Stimulated activated naive B cell treated with anti-CD40 and anti-IgM and Interleukin-4, amounts not matched to agents 10 μg/mL and 1 μg/mL and 100 μg/mL, for 72 hours (primary cell): ENCODE data around the gene GNAI1.

Experiments used
- ATAC-seq, 2 donors: fragments of 150-1000 bp; cut with Tn5 transposase; replicated peaks; 2 replicates each; pipeline ENCODE4 v1.10.0; 2021; ENCODE audit warnings: moderate library complexity in 1 of 2
- DNase-seq: peaks from one replicate; pipeline ENCODE4 v3.0.0; 2021
- H3K27ac Mint-ChIP-seq: one replicate; pipeline ENCODE4 v1.8.0; 2022; ENCODE audit warnings: mild to moderate bottlenecking, mixed read lengths
- H3K27me3 Mint-ChIP-seq, 2 donors: one replicate each; pipeline ENCODE4 v1.8.0; 2022; ENCODE audit warnings: mixed read lengths in 2 of 2
- H3K36me3 Mint-ChIP-seq, 2 donors: one replicate each; pipeline ENCODE4 v1.8.0; 2022; ENCODE audit warnings: mixed read lengths in 2 of 2, mild to moderate bottlenecking in 1 of 2
- H3K4me1 Mint-ChIP-seq, 2 donors: one replicate each; pipeline ENCODE4 v1.8.0; 2022; ENCODE audit warnings: mixed read lengths in 2 of 2, mild to moderate bottlenecking in 1 of 2
- H3K4me3 Mint-ChIP-seq, 2 donors: one replicate each; pipeline ENCODE4 v1.8.0; 2022; ENCODE audit warnings: mild to moderate bottlenecking in 2 of 2, mixed read lengths in 2 of 2, moderate library complexity in 1 of 2
- H3K9me3 Mint-ChIP-seq, 2 donors: one replicate each; pipeline ENCODE4 v1.8.0; 2022; ENCODE audit warnings: mixed read lengths in 2 of 2, mild to moderate bottlenecking in 1 of 2

Gene GNAI1

DNA sequence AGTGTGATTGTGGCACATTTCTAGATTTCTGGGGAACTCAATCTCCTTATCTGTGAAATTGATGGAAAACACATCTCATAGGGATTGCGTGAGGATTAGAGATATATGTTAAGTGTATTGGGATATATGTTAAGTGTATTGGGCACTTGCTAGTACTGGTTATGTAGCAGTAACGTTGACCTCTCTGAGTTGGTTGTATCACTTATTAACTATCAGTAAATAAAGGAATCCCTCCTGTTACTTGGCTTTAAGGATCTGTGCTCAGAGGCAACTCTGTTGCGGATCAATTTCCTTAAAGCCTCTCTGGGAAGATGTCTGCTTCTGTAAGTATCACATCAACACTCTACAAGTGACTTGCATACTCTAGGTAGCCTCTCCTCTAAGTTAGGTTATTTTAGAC, 25.2 kb downstream of the GNAI1 start:
- Mint-ChIP-seq H3K36me3 (no peaks in the 10 kb centered on the region), H3K9me3 (peaks cover 0 to 5% of the 10 kb centered on the region in 2 donors), H3K4me3 (no peak overlapping the region), H3K4me1 (peaks cover 0 to 6% of the 10 kb centered on the region in 2 donors), H3K27ac (no peak overlapping the region), H3K27me3 (no peaks in the 10 kb centered on the region)
- no peak for DNase-seq
- no peak for ATAC-seq

DNA sequence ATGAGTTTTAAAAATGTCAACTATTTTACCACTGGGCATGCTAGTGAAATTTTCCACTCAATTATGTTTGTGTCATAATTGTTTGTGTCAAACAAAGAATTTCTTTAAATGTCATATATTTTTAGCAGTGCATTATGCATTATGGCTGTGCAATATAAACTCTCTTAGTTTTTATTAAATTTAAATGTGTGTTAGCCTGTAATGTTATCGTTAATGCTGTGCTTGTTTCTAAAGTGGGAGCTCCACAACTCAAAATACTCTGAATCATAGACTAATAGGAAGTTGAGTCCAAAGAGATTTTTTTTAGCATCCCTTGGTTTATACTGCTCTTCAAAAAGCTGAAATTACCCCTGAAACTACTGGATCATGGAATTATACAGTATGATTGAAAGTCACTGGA, 26.8 kb downstream of the GNAI1 start:
- Mint-ChIP-seq H3K27ac (no peak overlapping the region), H3K9me3 (peaks cover 0 to 5% of the 10 kb centered on the region in 2 donors), H3K4me1 (peaks cover 0 to 6% of the 10 kb centered on the region in 2 donors), H3K27me3 (no peaks in the 10 kb centered on the region), H3K4me3 (no peak overlapping the region), H3K36me3 (no peaks in the 10 kb centered on the region)
- ATAC-seq: no peak
- no peak for DNase-seq

GRCh38 chr7:80165177-80165576, 30.5 kb downstream of the GNAI1 start:
- Mint-ChIP-seq H3K27me3 (no peaks in the 10 kb centered on the region), H3K4me1 (peaks cover 0 to 11% of the 10 kb centered on the region in 2 donors), H3K9me3 (no peaks in the 10 kb centered on the region), H3K36me3 (no peaks in the 10 kb centered on the region), H3K4me3 (no peak overlapping the region), H3K27ac (no peak overlapping the region)
- DNase-seq: no peak
- no peak for ATAC-seq

- no peaks in the 10 kb centered on the region for H3K36me3 Mint-ChIP-seq
- no peak for DNase-seq
- H3K27me3 Mint-ChIP-seq: no peaks in the 10 kb centered on the region
These were observed 35.8 kb downstream of the GNAI1 start for GRCh38 chr7:80170445-80170844.

GRCh38 chr7:80172387-80172786, 37.8 kb downstream of the GNAI1 start:
- no peaks in the 10 kb centered on the region for H3K36me3 Mint-ChIP-seq
- no peak for DNase-seq
- H3K9me3 Mint-ChIP-seq: peaks cover 5 to 11% of the 10 kb centered on the region in 2 donors
- ATAC-seq: no peak
- no peaks in the 10 kb centered on the region for H3K27me3 Mint-ChIP-seq
- no peak overlapping the region for H3K4me3 Mint-ChIP-seq
- H3K27ac Mint-ChIP-seq: no peak overlapping the region
- peaks cover 8 to 20% of the 10 kb centered on the region in 2 donors for H3K4me1 Mint-ChIP-seq

More at GRCh38 chr7:80170445-80170844, 35.8 kb downstream of the GNAI1 start:
- peaks cover 5 to 12% of the 10 kb centered on the region in 2 donors for H3K4me1 Mint-ChIP-seq
- ATAC-seq: peak; percentile 66 to 75
- peaks cover 5 to 11% of the 10 kb centered on the region in 2 donors for H3K9me3 Mint-ChIP-seq
- no peak overlapping the region for H3K27ac Mint-ChIP-seq
- no peak overlapping the region for H3K4me3 Mint-ChIP-seq

GRCh38 chr7:80175744-80176143, 41.1 kb downstream of the GNAI1 start:
- ATAC-seq (peak; percentile 72 to 83), DNase-seq (no peak)
- H3K36me3 Mint-ChIP-seq: no peaks in the 10 kb centered on the region
- H3K27me3 Mint-ChIP-seq: no peaks in the 10 kb centered on the region
- peaks cover 3 to 8% of the 10 kb centered on the region in 2 donors for H3K4me1 Mint-ChIP-seq
- peaks cover 0 to 8% of the 10 kb centered on the region in 2 donors for H3K9me3 Mint-ChIP-seq
- H3K4me3 Mint-ChIP-seq: no peak overlapping the region
- H3K27ac Mint-ChIP-seq: no peak overlapping the region

DNA sequence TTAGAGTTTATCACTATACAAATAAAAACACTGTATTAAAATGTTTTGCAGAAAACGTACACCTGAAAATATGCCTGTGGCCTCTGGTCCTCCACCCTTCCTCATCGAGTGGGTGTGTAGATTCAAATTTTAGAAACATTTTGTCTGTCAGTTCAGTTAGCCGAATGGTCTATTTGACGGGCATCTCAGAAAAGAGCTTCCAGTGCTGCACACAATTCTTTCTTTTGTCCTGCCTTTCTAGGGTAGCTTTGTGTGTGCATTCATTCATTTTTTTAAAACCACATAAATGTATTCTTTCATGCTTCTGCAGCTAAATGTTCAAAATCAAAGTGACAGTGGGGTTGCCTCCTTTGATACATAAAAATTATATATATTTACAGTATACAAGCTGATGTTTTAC, 46.8 kb downstream of the GNAI1 start:
- DNase-seq (no peak), ATAC-seq (no peak)
- no peak overlapping the region for H3K4me3 Mint-ChIP-seq
- H3K27me3 Mint-ChIP-seq: no peaks in the 10 kb centered on the region
- no peaks in the 10 kb centered on the region for H3K9me3 Mint-ChIP-seq
- no peaks in the 10 kb centered on the region for H3K4me1 Mint-ChIP-seq
- no peaks in the 10 kb centered on the region for H3K36me3 Mint-ChIP-seq
- no peak overlapping the region for H3K27ac Mint-ChIP-seq

DNA sequence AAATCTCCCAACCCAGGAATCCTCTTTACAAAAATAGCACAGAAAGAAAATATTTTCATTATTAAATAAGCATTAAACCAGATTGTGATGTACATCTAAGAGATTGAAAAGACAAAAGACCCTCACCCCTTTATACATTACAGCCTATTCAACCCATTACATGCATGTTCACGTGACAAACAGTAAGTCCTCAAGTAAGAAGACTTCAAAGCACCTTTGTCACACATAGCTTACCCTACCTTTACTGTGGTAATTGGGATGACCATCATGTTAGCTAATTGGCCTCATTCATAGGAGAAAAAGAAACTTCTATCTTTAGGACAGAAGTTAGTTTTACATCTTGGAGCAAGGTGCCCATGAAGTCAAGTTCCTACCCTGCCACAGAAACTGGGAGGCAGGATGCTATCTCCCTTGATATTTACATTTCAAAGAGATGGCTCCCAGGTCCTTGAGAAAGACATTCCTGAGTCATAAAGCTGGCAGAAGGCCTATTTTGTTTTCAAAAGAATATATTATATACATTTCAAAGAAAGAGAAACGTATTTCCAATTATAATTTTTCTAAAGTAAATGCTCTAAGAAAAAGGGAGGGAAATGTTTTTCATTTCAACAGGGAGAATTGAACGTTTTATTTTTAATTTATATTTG, 48.1 kb downstream of the GNAI1 start:
- no peak for ATAC-seq
- DNase-seq: no peak
- H3K36me3 Mint-ChIP-seq: no peaks in the 10 kb centered on the region
- no peaks in the 10 kb centered on the region for H3K4me1 Mint-ChIP-seq
- no peak overlapping the region for H3K4me3 Mint-ChIP-seq
- no peak overlapping the region for H3K27ac Mint-ChIP-seq
- no peaks in the 10 kb centered on the region for H3K27me3 Mint-ChIP-seq
- H3K9me3 Mint-ChIP-seq: no peaks in the 10 kb centered on the region

- Mint-ChIP-seq H3K36me3 (no peaks in the 10 kb centered on the region), H3K27ac (no peak overlapping the region), H3K4me1 (no peaks in the 10 kb centered on the region), H3K9me3 (no peaks in the 10 kb centered on the region), H3K27me3 (no peaks in the 10 kb centered on the region), H3K4me3 (no peak overlapping the region)
- DNase-seq (no peak), ATAC-seq (no peak)
These were observed 48.7 kb downstream of the GNAI1 start for GRCh38 chr7:80183351-80183750.

DNA sequence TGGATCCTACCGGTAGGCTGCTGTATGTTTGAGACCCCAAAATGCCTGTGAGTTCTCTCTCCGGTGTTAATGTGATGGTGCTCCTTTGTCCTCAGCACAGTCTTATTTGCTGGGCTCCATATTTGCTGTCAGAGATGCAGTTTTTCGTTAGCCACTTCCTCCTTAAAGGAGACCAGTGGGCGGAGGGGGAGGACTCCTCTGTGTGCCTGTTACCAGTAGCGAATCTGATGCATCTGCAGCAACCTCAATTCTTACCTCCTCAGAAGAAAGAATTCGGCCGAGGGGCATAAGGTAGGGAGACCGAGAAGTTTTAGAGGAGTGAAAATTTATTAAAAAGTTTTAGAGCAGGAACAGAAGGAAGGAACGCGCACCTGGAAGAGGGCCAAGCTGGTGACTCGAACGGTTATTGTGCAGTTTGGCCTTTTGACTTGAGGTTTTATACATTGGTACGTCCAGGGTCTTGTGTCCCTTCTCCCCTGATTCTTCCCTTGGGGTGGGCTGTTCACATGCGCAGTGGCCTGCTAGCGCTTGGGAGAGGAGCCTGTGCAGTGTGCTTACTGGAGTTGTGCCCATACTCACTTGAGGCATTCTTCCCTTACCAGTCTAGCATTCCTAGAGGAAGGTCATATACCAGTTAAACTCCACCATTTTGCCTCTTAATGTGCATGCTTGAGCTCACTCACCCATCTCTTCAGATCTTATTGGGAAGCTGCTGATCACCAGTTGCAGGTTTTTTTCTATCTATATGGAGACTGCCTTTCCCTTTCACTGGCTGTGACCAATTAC, 49.5 kb downstream of the GNAI1 start:
- no peaks in the 10 kb centered on the region for H3K27me3 Mint-ChIP-seq
- no peak overlapping the region for H3K27ac Mint-ChIP-seq
- H3K36me3 Mint-ChIP-seq: no peaks in the 10 kb centered on the region
- ATAC-seq (no peak), DNase-seq (no peak)
- H3K9me3 Mint-ChIP-seq: no peaks in the 10 kb centered on the region
- H3K4me1 Mint-ChIP-seq: no peaks in the 10 kb centered on the region
- no peak overlapping the region for H3K4me3 Mint-ChIP-seq

- ATAC-seq: no peak
- Mint-ChIP-seq H3K36me3 (no peaks in the 10 kb centered on the region), H3K27ac (no peak overlapping the region), H3K4me3 (no peak overlapping the region), H3K4me1 (no peaks in the 10 kb centered on the region), H3K9me3 (no peaks in the 10 kb centered on the region), H3K27me3 (no peaks in the 10 kb centered on the region)
- DNase-seq: no peak
These were observed 50.1 kb downstream of the GNAI1 start for GRCh38 chr7:80184693-80185092.

DNA sequence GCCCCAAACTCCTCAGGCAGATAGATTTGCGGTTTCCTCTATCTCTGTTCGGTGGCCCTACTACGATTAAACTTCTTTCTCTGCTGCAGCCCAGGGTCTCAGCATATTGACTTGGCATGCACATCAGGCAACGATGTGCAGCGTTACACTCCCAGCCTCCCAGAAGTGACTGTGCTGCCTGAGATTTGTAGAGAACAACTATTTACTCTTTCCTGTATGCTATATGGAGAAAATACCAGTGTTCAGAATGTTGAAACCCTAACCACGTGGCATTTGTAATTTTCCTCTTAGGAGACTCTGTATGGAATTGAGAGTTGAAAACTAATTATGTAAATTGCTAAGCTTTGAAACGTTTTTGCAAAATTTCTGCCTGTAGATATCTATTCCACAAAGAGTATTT, 50.9 kb downstream of the GNAI1 start:
- Mint-ChIP-seq H3K4me3 (no peak overlapping the region), H3K4me1 (no peaks in the 10 kb centered on the region), H3K27ac (no peak overlapping the region), H3K36me3 (no peaks in the 10 kb centered on the region), H3K27me3 (no peaks in the 10 kb centered on the region), H3K9me3 (no peaks in the 10 kb centered on the region)
- no peak for DNase-seq
- ATAC-seq: no peak

- ATAC-seq (no peak), DNase-seq (no peak)
- Mint-ChIP-seq H3K27ac (no peak overlapping the region), H3K4me1 (peaks cover 0 to 4% of the 10 kb centered on the region in 2 donors), H3K9me3 (no peaks in the 10 kb centered on the region), H3K36me3 (no peaks in the 10 kb centered on the region), H3K27me3 (no peaks in the 10 kb centered on the region), H3K4me3 (no peak overlapping the region)
These were observed 52.1 kb downstream of the GNAI1 start for GRCh38 chr7:80186721-80187120.

- H3K36me3 Mint-ChIP-seq: no peaks in the 10 kb centered on the region
- no peak overlapping the region for H3K27ac Mint-ChIP-seq
- DNase-seq (no peak), ATAC-seq (no peak)
- H3K9me3 Mint-ChIP-seq: no peaks in the 10 kb centered on the region
- H3K4me1 Mint-ChIP-seq: peaks cover 0 to 4% of the 10 kb centered on the region in 2 donors
- H3K27me3 Mint-ChIP-seq: no peaks in the 10 kb centered on the region
- no peak overlapping the region for H3K4me3 Mint-ChIP-seq
These were observed 52.6 kb downstream of the GNAI1 start for GRCh38 chr7:80187279-80187678.

DNA sequence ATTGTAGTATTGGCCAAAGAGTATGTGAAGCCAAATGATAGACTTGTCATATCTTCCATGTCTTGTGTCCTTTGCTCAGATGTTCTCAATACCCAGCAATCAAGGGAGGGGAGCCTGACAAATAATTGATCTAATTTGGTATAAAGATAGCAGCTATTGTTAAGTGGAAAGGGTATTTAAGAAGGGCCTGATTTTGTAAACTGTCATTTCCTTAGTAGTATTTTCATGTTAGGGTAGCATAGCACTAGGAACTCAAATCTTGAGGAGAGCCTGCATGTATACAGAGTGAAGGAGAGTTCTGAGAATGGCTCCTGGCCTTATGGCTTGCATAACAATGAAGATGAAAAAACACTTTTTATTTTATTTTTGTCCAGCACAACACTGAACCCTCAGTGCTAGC, 53.1 kb downstream of the GNAI1 start:
- no peaks in the 10 kb centered on the region for H3K36me3 Mint-ChIP-seq
- H3K4me3 Mint-ChIP-seq: no peak overlapping the region
- DNase-seq: no peak
- H3K27ac Mint-ChIP-seq: no peak overlapping the region
- no peaks in the 10 kb centered on the region for H3K9me3 Mint-ChIP-seq
- H3K27me3 Mint-ChIP-seq: no peaks in the 10 kb centered on the region
- ATAC-seq: no peak
- peaks cover 0 to 4% of the 10 kb centered on the region in 2 donors for H3K4me1 Mint-ChIP-seq
